Natural killer cell treated with Interleukin-12 subunit alpha and Interleukin-12 subunit beta and Interleukin-15 and Interleukin-18, amount 100 ng/mL, for 72 hours (primary cell): ENCODE results near the gene ELMOD1. TPM values are rescaled to one million over a fixed set of nuclear protein-coding genes. Genes with fewer than 3 reads are reported as not detected.
"Not testable (repeated sequence)": the region's sequence is repeated elsewhere in the genome, so short reads cannot be mapped to it uniquely, and the experiment has no call there.

ENCODE experiments used
- ATAC-seq, 2 donors: fragments of 150-1000 bp; cut with Tn5 transposase in 1 of 2; sonication (Bioruptor Pico), chemical (Tn5 transposase) in 1 of 2; 2 replicates each; pipeline ENCODE4 v1.10.0; 2021
- DNase-seq: peaks from one replicate; pipeline ENCODE4 v3.0.0; 2022; ENCODE audit warnings: low spot score
- H3K27ac Mint-ChIP-seq, 2 donors: 1 replicate in 1 of 2; 2 replicates in 1 of 2; pipeline ENCODE4 v1.8.0; 2022; ENCODE audit warnings: mixed read lengths in 2 of 2, mild to moderate bottlenecking in 1 of 2, moderate library complexity in 1 of 2
- H3K27me3 Mint-ChIP-seq, 2 donors: 1 replicate in 1 of 2; 2 replicates in 1 of 2; pipeline ENCODE4 v1.8.0; 2022; ENCODE audit warnings: mixed read lengths in 2 of 2
- H3K36me3 Mint-ChIP-seq: one replicate; pipeline ENCODE4 v1.8.0; 2022; ENCODE audit warnings: mixed read lengths
- H3K4me1 Mint-ChIP-seq, 2 donors: 1 replicate in 1 of 2; 2 replicates in 1 of 2; pipeline ENCODE4 v1.8.0; 2022; ENCODE audit warnings: low read depth in 2 of 2, mixed read lengths in 2 of 2, mild to moderate bottlenecking in 1 of 2
- H3K4me3 Mint-ChIP-seq: one replicate; pipeline ENCODE4 v1.8.0; 2022; ENCODE audit warnings: mixed read lengths
- H3K9me3 Mint-ChIP-seq: 2 replicates; pipeline ENCODE4 v1.8.0; 2022; ENCODE audit warnings: mixed read lengths
- total RNA-seq, 2 donors: library from RNA; stranded (reverse); gene quantifications; one replicate each; pipeline ENCODE4 v1.2.3, GENCODE V29; 2022

ELMOD1 gene
- not detected for total RNA-seq

DNA sequence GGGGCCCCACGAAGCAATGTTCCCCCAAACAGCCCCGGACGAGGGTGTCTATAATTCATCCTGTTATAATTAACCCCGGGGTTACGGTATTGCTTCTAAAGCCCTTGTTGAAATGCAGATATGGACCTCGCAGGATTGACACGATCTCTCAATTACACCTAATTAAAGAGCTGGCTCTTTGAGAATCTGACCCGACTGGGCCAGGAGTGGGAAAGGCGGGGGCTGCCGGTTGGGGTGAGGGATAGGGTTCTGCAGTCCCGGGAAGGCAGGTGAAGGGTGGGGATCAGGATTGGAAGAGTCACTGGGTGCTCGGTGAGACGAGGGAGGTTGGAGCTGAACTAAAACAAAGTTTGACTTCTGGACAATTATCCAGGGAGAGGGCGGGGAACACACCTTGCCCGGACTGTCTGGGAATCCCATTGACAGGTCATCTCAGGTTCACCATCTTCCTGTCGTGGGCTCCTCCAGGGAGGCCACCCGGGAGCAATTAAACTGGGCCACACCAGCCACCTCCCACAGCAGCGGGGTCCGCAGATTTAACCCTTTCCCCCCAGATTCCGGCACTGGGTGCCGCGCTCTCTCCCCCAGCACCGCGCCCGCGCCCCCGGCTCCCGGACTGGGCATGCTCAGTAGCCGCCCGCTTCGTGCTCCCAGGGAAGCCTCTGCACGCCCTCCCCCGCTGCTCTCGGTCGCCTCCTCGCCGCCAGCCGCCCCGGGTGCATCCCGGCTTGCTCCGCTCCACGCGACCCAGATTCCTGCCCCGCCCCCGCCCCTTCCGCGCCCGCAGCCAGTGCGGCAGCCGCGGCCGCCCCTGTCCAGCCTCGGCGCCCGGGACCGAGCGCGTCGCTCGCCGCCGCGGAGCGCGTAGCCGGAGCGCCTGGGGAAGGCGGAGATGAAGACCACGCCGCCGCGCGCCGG lies at the start of gene ELMOD1:
TSS of gene ELMOD1 (plus strand) at position 688 of the 918 bp plus-strand sequence. CDS start 27,043 bp downstream, outside the sequence.
- peak; percentile 74 to 80 for ATAC-seq
- H3K4me3 Mint-ChIP-seq = peak within 1 kb of the TSS; percentile 81
- H3K36me3 Mint-ChIP-seq = no peaks in the 10 kb centered on the region
- no peaks in the 10 kb centered on the region for H3K9me3 Mint-ChIP-seq
- peaks cover 45 to 62% of the 10 kb centered on the region in 2 donors for H3K27me3 Mint-ChIP-seq
- H3K27ac Mint-ChIP-seq = no peak within 1 kb of the TSS
- peaks cover 9 to 17% of the 10 kb centered on the region in 2 donors for H3K4me1 Mint-ChIP-seq
- peak; percentile 61 for DNase-seq

DNA sequence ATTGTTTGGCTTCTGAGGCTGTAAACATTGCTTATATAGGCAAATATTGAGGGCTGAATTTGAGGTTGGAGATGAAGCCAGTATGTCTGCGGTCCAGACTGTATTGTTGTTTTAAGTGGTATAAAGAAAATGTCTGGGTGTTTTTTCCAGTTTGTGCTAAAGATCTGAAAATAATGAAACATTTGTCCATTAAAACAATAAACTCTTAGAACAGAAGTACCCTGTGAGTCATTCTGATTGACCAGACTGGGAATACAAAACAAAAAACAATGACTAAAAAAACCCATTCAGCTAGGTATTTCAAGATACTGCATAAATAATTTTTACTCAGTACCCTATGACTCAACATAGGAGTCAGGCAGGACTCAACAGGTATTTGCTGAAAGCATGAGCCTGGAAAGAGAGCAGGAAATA lies 45.8 kb upstream of the ELMOD1 start:
- peaks cover 4% of the 10 kb centered on the region for H3K36me3 Mint-ChIP-seq

GRCh38 chr11:107547961-107548360 lies 43.0 kb upstream of the ELMOD1 start:
- H3K4me1 Mint-ChIP-seq = no peaks in the 10 kb centered on the region
- ATAC-seq = no peak
- H3K9me3 Mint-ChIP-seq = no peaks in the 10 kb centered on the region
- DNase-seq = no peak
- H3K27ac Mint-ChIP-seq = no peak overlapping the region
- H3K36me3 Mint-ChIP-seq = peaks cover 4% of the 10 kb centered on the region
- H3K27me3 Mint-ChIP-seq = no peaks in the 10 kb centered on the region
- H3K4me3 Mint-ChIP-seq = no peak overlapping the region

More for the DNA sequence above, 45.8 kb upstream of the ELMOD1 start:
- Mint-ChIP-seq H3K9me3 (no peaks in the 10 kb centered on the region), H3K27ac (no peak overlapping the region), H3K4me1 (no peaks in the 10 kb centered on the region), H3K4me3 (no peak overlapping the region), H3K27me3 (no peaks in the 10 kb centered on the region)
- no peak for DNase-seq
- ATAC-seq = no peak

DNA sequence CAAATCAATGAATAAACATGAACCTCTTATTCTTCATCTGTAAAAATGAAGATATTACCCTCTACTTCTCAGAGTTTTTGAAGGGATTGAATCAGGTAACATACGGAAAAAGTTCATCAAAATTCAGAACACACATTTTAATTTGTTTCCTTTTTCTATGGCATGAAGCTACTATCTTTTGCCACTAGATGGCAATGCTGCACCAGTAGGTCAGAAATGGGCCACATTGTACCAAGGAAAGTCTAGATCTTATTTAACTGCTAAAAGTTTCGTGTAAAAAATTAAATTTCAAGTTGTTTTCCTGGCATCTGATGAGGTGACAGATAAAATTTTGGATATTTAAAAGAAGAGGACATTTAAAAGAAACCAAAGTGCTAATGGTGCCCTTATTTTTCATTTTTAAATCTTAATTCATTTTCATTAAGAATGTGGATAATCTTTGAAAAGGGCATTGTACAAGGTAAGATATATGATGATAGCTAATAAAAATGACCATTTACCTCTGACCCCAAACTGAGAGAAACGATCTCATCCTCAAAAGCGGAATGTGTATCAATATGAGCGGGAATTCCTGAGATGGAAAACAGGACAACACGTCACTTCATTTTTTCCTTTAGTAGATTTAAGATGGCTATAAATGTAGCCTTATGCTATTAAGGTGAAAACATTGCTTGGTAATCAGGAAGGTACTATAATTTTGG lies 41.5 kb upstream of the ELMOD1 start:
- DNase-seq = peak; percentile 65

GRCh38 chr11:107549954-107550285 lies 41.0 kb upstream of the ELMOD1 start:
- Mint-ChIP-seq H3K27ac (no peak overlapping the region), H3K4me1 (no peaks in the 10 kb centered on the region), H3K27me3 (no peaks in the 10 kb centered on the region), H3K4me3 (no peak overlapping the region), H3K36me3 (peaks cover 8% of the 10 kb centered on the region), H3K9me3 (no peaks in the 10 kb centered on the region)
- ATAC-seq = no peak
- no peak for DNase-seq

More for the DNA sequence above, 41.5 kb upstream of the ELMOD1 start:
- Mint-ChIP-seq H3K9me3 (no peaks in the 10 kb centered on the region), H3K4me3 (no peak overlapping the region), H3K36me3 (peaks cover 8% of the 10 kb centered on the region), H3K27ac (no peak overlapping the region), H3K27me3 (no peaks in the 10 kb centered on the region), H3K4me1 (no peaks in the 10 kb centered on the region)
- ATAC-seq = no peak

DNA sequence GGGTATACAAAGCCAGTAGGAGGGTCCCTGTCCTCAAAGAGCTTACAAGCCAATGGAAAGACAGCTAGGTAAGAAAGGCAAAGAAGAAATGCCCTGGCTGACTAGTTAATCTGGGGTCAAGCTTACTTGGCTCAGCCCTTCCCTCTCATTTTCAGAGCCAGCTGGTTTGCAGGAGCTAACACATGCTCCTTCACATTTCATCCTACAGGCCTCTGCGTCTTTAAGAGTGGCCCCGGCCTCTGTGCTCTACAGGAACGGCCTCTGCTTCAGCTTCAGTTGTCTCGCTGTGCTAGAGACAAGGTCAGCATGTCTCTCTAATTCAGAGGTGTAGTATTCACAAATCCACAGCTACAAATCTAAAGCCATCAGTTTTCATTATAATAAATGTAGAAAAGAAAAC lies 40.6 kb upstream of the ELMOD1 start:
- no peaks in the 10 kb centered on the region for H3K9me3 Mint-ChIP-seq
- no peak for ATAC-seq
- H3K27ac Mint-ChIP-seq = no peak overlapping the region
- H3K4me3 Mint-ChIP-seq = no peak overlapping the region
- H3K27me3 Mint-ChIP-seq = no peaks in the 10 kb centered on the region
- no peak for DNase-seq
- H3K4me1 Mint-ChIP-seq = no peaks in the 10 kb centered on the region
- peaks cover 8% of the 10 kb centered on the region for H3K36me3 Mint-ChIP-seq

DNA sequence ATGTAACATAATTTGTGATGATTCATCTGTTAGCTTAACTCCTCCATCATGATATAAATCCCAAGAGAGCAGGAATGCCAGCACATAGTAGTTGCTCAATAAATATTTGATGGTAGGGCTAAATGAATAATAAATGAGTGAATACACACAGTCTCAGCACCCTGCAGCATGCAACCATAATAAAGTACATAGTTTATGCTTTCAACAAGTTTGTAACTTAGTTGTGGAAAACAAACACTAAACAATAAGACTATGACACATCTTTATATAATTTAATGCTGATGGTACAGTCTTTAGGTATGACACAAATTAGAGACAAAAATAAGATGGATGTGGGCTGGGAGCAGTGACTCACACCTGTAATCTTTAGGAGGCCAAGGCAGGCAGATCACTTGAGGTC lies 29.3 kb upstream of the ELMOD1 start:
- no peaks in the 10 kb centered on the region for H3K36me3 Mint-ChIP-seq
- peaks cover 26 to 36% of the 10 kb centered on the region in 2 donors for H3K4me1 Mint-ChIP-seq
- no peaks in the 10 kb centered on the region for H3K27me3 Mint-ChIP-seq
- H3K9me3 Mint-ChIP-seq = no peaks in the 10 kb centered on the region
- peak overlapping the region in 1 of 2 donors; percentile 55 for H3K27ac Mint-ChIP-seq
- no peak for DNase-seq
- ATAC-seq = no peak
- no peak overlapping the region for H3K4me3 Mint-ChIP-seq

DNA sequence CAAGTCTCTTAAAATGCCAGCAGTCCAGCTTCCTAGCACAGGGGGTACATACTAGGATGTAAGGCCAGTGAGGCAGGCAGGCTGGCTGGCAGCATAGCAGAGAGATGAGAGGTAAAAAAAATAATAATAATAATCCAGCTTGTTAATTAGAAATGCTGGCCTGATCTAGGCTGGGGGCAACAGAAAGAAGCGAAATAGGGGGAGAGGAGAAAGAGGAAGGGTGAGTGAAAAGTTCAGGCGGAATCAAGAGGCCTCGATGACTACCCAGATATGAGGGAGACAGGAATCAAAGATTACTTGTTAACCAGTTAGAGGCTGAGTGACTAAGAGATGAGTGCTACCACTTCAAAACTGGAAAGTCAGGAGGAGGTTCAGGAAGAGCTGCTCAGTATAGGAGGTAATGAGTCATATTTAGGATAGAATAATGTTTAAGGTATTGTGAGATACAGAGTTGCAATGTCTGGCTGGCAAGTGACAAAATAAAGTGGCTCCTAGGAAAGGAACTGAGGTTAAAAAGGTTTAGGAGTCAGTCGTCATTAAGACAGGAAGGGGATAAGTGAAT lies 28.2 kb upstream of the ELMOD1 start:
- Mint-ChIP-seq H3K27me3 (no peaks in the 10 kb centered on the region), H3K4me3 (peak overlapping the region; percentile 1), H3K9me3 (no peaks in the 10 kb centered on the region), H3K36me3 (no peaks in the 10 kb centered on the region), H3K4me1 (peaks cover 26 to 40% of the 10 kb centered on the region in 2 donors), H3K27ac (no peak overlapping the region)
- ATAC-seq (no peak), DNase-seq (no peak)

GRCh38 chr11:107563702-107564101 lies 27.2 kb upstream of the ELMOD1 start:
- H3K27me3 Mint-ChIP-seq = no peaks in the 10 kb centered on the region
- H3K4me3 Mint-ChIP-seq = peak overlapping the region; percentile 38
- ATAC-seq (no peak), DNase-seq (no peak)
- peak overlapping the region in 1 of 2 donors; percentile 84 for H3K27ac Mint-ChIP-seq
- H3K4me1 Mint-ChIP-seq = peaks cover 26 to 40% of the 10 kb centered on the region in 2 donors
- no peaks in the 10 kb centered on the region for H3K9me3 Mint-ChIP-seq
- no peaks in the 10 kb centered on the region for H3K36me3 Mint-ChIP-seq

DNA sequence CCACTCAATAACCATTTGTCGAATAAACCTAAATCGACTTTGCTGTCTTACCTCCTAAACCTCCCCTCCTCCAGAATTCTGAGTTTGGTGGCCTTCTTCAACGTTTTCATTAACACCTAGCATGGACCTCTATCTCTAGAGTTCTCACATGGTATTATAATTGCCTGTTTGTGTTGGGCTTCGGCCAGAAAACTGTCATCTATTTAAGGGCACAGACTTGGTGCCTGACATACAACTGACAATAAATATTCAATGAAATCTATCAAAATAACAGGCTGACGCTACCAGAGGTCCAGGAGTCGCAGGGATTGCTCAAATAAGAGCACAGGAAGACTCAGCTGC lies 26.1 kb upstream of the ELMOD1 start:
- peaks cover 26 to 40% of the 10 kb centered on the region in 2 donors for H3K4me1 Mint-ChIP-seq
- H3K4me3 Mint-ChIP-seq = peak overlapping the region; percentile 91
- H3K27me3 Mint-ChIP-seq = no peaks in the 10 kb centered on the region
- no peaks in the 10 kb centered on the region for H3K36me3 Mint-ChIP-seq
- ATAC-seq (no peak), DNase-seq (no peak)
- peak overlapping the region; percentile 84 to 92 for H3K27ac Mint-ChIP-seq
- H3K9me3 Mint-ChIP-seq = no peaks in the 10 kb centered on the region

DNA sequence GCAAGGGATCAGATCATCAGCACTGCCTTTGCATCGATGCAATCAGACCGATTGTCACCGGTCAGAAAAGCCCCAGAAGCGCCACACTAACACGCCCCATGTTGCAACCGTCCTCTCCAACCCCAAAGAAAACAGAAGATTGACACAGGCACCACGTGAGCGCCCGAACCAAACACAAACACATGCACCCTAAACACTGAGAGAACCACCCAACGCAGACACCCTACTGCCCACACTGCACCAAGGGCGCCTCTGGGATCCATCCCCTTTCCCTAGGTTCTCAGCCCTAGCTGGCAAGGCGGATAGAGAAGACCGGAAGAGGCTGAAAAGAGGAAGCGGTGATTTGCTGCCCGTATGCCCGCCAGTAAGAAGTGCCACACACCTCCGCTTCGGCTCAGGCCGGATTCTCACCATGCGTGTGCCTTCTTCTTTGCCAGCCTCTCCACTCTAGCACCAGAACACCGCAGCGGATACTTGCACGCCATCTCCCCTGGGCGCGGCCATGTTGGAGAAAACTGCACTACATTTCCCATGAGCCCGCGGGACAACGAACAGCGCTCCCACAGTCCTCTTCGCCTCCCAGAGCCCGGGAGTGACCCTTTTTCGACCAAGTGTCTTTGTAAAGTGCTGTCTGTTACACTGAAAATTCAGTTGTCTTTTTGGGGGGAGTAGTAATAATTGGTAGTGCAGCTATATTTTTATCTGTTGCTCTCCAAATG lies 25.6 kb upstream of the ELMOD1 start, which contains the start of gene ALKBH8:
TSS of gene ALKBH8 (minus strand) at position 517 of the 719 bp plus-strand sequence. CDS start 4,842 bp downstream, outside the sequence.
- peak within 1 kb of the TSS; percentile 84 to 92 for H3K27ac Mint-ChIP-seq
- peak; percentile 79 for DNase-seq
- H3K27me3 Mint-ChIP-seq = peaks cover 3% of the 10 kb centered on the region in 2 donors
- peak; percentile 94 to 95 for ATAC-seq
- no peaks in the 10 kb centered on the region for H3K36me3 Mint-ChIP-seq
- H3K9me3 Mint-ChIP-seq = no peaks in the 10 kb centered on the region
- H3K4me1 Mint-ChIP-seq = peaks cover 26 to 40% of the 10 kb centered on the region in 2 donors
- H3K4me3 Mint-ChIP-seq = peak within 1 kb of the TSS; percentile 91

GRCh38 chr11:107565955-107566501 lies 24.9 kb upstream of the ELMOD1 start:
- not testable (repeated sequence) for H3K27me3 Mint-ChIP-seq, ATAC-seq
- peaks cover 26 to 40% of the 10 kb centered on the region in 2 donors for H3K4me1 Mint-ChIP-seq

DNA sequence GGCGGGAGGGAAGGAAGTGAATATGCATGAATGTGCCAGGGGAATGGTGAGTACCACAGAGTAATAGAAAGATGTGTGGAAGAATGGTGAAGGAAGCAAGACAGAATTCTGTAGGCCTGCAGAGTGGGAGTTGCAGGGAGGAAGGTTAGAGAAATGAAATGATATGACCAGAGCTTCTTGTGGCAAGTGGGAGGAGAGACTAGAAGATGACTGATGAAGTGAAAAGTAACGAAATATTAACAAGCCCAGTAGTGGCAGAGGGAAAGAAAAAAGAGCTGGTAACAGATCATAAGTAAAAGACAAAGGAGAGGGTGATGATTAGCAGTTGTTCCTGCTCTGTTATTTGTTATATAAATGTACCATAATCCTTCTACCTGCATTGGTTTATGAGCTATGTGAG lies 24.4 kb upstream of the ELMOD1 start:
- Mint-ChIP-seq H3K27me3 (peaks cover 6 to 14% of the 10 kb centered on the region in 2 donors), H3K27ac (peak overlapping the region; percentile 84 to 92), H3K4me1 (peaks cover 26 to 40% of the 10 kb centered on the region in 2 donors), H3K4me3 (peak overlapping the region; percentile 91), H3K36me3 (no peaks in the 10 kb centered on the region), H3K9me3 (no peaks in the 10 kb centered on the region)
- no peak for ATAC-seq
- no peak for DNase-seq

More at GRCh38 chr11:107565955-107566501, 24.9 kb upstream of the ELMOD1 start:
- H3K4me3 Mint-ChIP-seq = peak overlapping the region; percentile 91
- H3K36me3 Mint-ChIP-seq, H3K9me3 Mint-ChIP-seq, DNase-seq: not testable (repeated sequence)
- peak overlapping the region; percentile 84 to 92 for H3K27ac Mint-ChIP-seq
